COR-L47 (cell line): ENCODE data around the gene ZNF691.
"Not testable (repeated sequence)": the region's sequence is repeated elsewhere in the genome, so short reads cannot be mapped to it uniquely, and the experiment has no call there.

Experiments used
- DNase-seq: peaks from one replicate; lab custom pipeline; 2025; lab: John Stamatoyannopoulos, UW

Gene ZNF691

DNA sequence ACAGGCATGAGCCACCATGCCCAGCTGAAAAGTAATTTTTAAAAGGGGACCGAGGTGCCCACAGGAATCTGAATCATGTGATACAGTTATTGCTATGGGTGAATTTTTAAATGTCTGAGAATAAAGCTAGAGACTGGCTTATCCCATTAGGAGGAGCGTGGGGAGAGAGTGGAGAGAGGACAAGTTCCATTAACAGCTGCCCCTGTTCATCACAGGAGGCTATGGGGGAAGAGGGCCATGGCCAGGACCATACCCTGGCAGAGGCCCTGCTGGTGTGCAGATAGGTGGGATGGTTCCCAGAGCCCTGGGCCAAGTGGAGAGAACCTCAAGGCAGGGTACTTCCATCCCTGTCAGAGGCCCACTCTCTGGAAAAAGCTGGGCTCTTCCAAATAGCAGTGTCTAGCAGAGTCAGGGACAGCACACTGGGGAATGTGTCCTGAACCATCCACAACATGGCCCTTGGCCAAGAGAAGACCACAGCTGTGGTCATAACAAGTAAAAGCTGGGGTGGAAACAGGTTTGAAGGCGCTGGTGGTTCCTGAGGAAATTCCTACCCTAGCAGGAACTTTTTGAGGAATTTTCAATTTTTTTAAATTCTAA, 13.7 kb upstream of the ZNF691 start:
- no peak for DNase-seq

GRCh38 chr1:42833981-42834380, 12.4 kb upstream of the ZNF691 start:
- no peak for DNase-seq

DNA sequence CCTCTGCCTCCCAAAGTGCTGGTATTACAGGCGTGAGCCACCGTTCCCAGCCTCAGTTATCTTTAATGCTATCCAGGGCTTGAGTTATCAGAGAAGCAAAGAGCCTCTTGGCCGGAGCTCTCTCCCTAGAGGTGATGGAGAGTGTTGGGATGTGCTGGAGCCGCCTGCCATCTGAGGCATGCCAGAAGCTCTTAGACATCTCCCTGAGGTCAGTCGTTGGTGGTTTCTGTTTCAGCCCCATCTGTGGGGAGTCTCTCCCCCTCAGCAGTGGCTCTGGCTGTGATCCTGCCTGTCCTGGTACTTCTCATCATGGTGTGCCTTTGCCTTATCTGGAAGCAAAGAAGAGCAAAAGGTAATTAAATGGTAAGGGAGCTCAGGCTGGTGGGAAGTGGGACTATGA, 11.6 kb upstream of the ZNF691 start:
- no peak for DNase-seq

DNA sequence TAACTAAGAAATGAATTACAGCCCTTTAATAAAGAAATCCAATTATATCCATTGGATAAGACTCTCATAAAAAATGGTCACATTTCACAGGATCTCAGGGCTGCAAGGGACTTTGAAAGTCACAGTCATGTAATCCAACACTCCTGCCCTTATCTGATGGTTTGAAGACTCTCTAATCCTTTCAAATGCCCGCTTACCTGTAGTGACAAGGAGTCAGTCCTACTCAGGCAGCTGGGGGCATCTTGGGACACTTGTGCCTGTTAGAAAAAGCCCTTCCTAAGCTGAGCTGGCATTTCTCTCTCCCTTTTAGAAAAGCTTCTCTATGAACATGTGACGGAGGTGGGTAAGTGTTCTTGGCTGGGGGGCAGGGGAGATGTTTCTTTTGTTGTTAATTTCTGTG, 11.0 kb upstream of the ZNF691 start:
- no peak for DNase-seq

DNA sequence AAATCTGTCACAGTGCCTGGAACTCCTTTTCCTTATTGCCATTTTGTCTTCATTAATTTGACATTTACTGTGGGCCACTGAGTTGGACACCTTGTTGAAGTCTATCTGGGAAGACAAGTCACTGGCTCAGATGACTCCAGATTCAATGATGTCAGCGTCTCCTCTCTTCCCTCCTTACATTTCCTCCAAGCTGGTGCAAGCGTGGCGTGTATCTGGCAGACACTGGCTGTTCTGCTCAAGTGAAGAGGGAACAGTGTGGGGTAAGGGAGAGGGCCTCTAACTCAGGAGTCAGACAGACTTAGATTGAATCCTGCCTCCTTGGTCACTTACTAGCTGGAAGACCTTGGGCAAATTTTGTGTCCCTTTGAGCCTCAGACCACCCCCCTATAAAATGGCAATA, 8.7 kb upstream of the ZNF691 start:
- DNase-seq, result no peak

- no peak for DNase-seq
These were observed 7.8 kb upstream of the ZNF691 start for GRCh38 chr1:42838482-42839190.

DNA sequence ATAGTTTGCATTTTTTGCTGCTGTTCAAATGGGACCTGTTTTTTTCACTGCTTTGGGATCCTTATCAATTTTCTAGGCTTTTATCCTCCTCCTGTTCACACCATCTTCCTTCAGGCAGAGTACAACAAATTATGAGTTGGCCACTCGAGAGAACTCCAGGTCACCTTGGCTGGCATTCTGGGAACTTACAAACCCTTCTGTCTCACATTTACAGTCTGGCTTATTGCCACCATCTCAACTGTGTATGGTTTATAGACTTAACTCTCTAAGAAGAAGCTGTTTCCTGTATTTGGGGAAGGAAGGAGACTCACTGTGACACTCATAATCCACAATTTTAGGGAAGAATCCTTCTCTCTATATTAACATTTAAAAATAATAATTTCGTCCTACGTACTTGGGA, 5.4 kb upstream of the ZNF691 start:
- no peak for DNase-seq

DNA sequence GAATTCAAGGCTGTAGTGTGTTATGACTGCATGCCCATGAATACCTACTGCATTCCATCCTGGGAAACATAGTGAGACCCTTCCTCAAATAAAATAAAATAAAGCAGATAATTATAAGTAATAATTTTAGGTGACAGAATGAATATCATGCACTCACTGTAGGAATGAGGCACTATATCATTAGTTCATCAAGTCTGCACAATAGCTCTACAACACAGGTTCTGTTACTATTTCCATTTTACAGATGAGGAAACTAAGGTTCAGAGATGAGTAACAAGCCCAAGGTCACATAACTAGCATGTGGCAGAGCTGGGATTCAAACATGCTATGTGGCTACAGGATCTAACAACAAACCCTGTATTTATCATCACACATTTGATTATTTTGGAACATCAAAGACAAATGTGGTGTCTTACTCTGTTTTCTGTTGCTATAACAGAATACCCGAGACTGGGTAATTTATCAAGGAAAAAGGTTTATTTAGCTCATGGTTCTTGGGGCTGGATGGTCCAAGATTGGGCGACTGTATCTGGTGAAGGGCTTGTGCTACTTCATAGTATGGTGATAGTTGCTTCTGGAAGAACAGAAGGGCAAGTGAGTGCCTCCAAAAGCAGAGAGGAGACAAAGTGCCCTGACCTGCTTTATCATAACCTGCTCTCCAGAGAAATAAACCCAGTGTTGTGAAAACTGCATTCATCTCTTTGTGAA, 4.8 kb upstream of the ZNF691 start:
- DNase-seq, result no peak

DNA sequence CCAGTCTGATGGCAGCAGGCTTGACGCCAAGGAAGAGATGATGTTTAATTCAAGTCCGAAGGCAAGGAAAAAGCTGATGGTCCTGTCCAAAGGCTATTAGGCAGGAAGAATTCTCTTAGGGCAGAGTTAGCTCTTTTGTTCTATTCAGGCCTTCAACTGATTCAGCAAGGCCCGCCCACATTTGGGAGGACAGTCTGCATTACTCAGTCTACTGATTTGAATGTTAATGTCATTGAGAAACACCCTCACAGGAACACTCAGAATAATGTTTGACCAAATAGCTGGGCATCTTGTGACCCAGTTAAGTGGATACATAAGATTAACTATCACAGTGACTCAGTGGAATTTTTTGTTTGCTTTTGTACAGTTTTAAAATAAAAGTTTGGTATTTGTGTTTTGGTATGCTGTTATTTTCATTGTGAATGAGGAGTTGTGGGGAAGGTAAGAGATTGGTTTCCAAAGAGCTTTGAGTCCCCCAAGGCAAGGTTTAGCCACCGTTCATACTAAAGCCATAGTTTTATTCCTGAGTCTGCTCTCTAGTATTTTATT, 1.7 kb upstream of the ZNF691 start:
- no peak for DNase-seq

GRCh38 chr1:42845193-42845592, 1.2 kb upstream of the ZNF691 start:
- no peak for DNase-seq

DNA sequence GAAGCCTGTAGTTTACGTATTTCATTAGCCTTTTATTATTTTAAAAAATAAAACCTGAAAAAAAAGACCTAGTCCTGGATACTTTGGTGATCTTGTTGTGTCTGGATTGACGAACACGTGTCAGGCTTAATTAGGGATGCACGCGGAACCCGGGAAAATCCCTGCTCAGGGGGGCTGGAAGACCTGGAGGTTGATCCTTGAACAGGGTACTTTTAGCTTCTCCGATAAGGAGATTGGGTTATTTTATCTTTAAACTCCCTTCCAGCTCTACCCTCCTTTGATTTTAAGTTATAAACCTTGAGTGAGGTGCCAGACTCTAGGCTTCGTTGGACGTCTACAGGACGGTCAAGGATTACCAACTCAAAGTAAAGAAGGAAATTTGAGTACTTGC, 552 bp upstream of the ZNF691 start:
- DNase-seq, result no peak

DNA sequence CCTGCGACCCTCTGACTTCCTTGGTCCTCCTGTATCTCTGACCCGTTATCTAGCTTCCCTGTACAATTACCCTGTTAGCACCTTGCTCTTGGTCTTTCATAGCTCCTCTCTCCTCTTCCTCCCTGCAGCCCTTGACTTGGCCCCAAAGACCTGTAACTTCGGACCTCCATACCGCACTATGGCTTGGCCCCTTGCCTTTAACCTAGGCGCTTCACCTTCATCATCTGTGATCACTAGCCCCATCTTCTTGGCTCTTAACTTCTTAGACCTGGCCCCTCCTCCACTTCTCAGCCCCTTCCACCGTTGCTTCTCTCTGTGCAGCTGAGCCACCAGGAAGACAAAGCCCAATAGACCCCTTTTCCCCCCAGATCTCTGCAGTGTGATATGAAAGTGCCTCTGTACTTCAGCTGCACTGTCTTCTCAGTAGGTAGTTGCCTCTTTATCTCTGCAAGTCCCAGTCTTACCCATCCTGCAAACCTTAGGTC, 740 bp downstream of the ZNF691 start:
- no peak for DNase-seq

- no peak for DNase-seq
These were observed 1.5 kb downstream of the ZNF691 start for GRCh38 chr1:42847721-42848460.

DNA sequence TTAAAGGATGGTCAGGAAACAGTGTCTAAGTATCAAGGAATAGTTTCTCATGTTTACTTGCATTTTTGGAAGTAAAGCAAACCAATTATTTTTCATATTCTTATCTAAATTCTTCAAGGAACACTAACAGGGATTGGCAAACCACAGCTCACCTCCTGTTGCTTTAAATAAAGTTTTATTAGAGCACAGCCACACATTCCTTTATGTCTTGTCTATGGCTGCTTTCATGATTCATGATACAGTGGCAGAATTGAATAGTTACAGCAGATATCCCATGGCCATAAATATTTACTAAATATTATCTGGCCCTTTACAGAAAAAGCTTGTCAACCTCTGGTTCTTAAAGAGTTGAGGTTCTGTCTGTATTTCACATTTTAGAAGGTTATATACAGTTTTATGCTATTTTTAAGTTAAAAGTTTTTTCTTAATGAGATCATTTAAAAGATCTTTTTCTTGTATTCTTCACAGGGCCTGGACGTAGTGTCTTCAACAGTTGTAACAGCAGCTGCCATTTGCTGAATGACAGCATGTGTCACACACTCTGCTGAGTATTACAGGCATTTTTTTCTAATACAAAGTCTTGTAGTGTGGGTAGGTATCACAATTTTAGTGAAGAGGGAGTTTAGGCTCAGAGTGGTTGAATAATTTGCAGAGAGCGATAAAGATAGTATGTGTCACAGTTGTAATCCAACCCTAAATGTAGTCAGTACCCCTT, 2.6 kb downstream of the ZNF691 start:
- no peak for DNase-seq

GRCh38 chr1:42849944-42850343, 3.5 kb downstream of the ZNF691 start:
- DNase-seq, result no peak

GRCh38 chr1:42851420-42851819, 5.0 kb downstream of the ZNF691 start:
- DNase-seq, result no peak

- DNase-seq, result no peak
These were observed 5.7 kb downstream of the ZNF691 start for GRCh38 chr1:42851960-42852607.

- DNase-seq, result no peak
These were observed 6.2 kb downstream of the ZNF691 start for GRCh38 chr1:42852608-42852980.

GRCh38 chr1:42853116-42853884, 6.9 kb downstream of the ZNF691 start:
- no peak for DNase-seq

DNA sequence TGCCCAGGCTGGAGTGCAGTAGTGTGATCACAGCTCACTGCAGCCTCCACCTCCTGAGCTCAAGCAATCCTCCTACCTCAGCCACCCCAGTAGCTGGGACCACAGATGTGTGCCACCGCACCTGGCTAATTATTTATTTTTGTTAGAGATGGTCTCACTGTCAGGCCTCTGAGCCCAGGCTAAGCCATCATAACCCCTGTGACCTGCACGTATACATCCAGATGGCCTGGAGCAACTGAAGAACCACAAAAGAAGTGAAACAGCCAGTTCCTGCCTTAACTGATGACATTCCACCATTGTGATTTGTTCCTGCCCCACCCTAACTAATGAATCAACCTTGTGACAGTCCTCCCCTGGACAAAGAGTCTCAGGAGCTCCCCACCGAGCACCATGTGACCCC, 10.1 kb downstream of the ZNF691 start:
- not testable (repeated sequence) for DNase-seq
